Spleen (tissue), 7 donors: ENCODE data around the gene RAD23A.

Experiments used
- CTCF ChIP-seq, 11 experiments: fragments of 200-600 bp in 7 of 11; fragments of 450-650 bp in 4 of 11; sonication (generic) in 4 of 11; IDR thresholded peaks in 8 of 11; conservative IDR thresholded peaks in 3 of 11; 1 replicate in 7 of 11; 2 replicates in 4 of 11; pipeline versions ENCODE4 v1.4.0 to v1.8.0; 2016 to 2021; ENCODE audit warnings: antibody characterized with exemption in 11 of 11, inconsistent platforms in 4 of 11, mild to moderate bottlenecking in 1 of 11
- POLR2A ChIP-seq, 3 donors: fragments of 450-650 bp; IDR thresholded peaks; one replicate each; pipeline ENCODE4 v1.5.1; 2017; ENCODE audit warnings: antibody characterized with exemption in 3 of 3, mild to moderate bottlenecking in 1 of 3
- POLR2AphosphoS5 ChIP-seq, 3 donors: sonication (generic); formaldehyde crosslinking; IDR thresholded peaks; one replicate each; pipeline ENCODE4 v1.5.1; 2017; ENCODE audit warnings: antibody characterized with exemption in 3 of 3
- donor health status: DM: no; HTN: no; CAD: no; lungs with moderate emphysema.
- donor health status: DM: no; HTN: no; CAD: no.
- donor health status: DM: no; HTN: no; CAD: no.

DNA sequence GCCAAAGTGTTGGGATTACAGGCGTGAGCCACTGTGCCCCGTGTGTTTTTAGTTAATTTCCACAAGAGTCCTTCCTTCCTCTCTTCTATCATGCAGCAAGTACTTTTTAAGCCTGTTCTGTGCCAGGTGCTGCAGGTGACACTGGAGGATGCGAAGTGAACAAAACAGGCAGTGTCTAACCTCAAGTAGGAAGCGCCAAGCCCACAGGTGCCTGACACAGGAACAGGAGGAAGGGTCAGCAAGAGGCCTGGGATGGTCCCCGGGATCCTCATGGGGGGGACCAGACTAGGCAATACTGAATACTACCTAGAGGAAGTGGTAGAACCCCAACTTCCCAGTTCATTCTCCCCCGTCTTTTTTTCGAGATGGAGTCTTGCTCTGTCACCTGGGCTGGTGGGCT is 9.1 kb upstream of the RAD23A start:
- TF ChIP-seq POLR2A (IDR thresholded peaks at IDR 0.05) (no peak), POLR2AphosphoS5 (IDR thresholded peaks at IDR 0.05) (no peak), CTCF (IDR thresholded peaks at IDR 0.05 in 8 of 11, conservative IDR thresholded peaks at IDR 0.05 in 3 of 11) (no peak)
